Kidney (tissue), 14 donors: Measurements from ENCODE around the gene PIP5K1A. TPM values are rescaled to one million over a fixed set of nuclear protein-coding genes. Genes with fewer than 3 reads are reported as not detected.

ENCODE experiments used
- DNase-seq, 5 donors: peaks; one replicate each; pipeline ENCODE4 v3.0.0-alpha.2; 2013 to 2020
- FAIRE-seq: peaks from 2 replicates; lab custom pipeline; 2012; peaks lifted over from hg19 to GRCh38; lab: Jason Lieb, UNC
- H3K27ac ChIP-seq, 2 donors: one replicate each; pipeline ENCODE4 v1.7.0; 2013; ENCODE audit warnings: low read depth in 2 of 2, low read length in 2 of 2, inconsistent platforms in 1 of 2
- H3K27me3 ChIP-seq: one replicate; pipeline ENCODE4 v1.7.1; 2013; ENCODE audit warnings: low read length, inconsistent platforms; ENCODE audit not compliant: control insufficient read depth, insufficient read depth
- H3K36me3 ChIP-seq, 3 donors: one replicate each; pipeline versions ENCODE4 v1.7.0 to v1.7.1; 2013; ENCODE audit warnings: low read length in 3 of 3, control low read depth in 1 of 3, inconsistent platforms in 1 of 3; ENCODE audit not compliant: insufficient read depth in 3 of 3, control insufficient read depth in 2 of 3
- H3K4me1 ChIP-seq, 3 donors: one replicate each; pipeline versions ENCODE4 v1.7.0 to v1.7.1; 2013; ENCODE audit warnings: low read length in 3 of 3, inconsistent platforms in 1 of 3, low read depth in 1 of 3; ENCODE audit not compliant: control insufficient read depth in 2 of 3, insufficient read depth in 2 of 3
- H3K4me3 ChIP-seq, 3 donors: one replicate each; pipeline versions ENCODE4 v1.7.0 to v1.8.1; 2013; ENCODE audit warnings: low read length in 3 of 3, control low read depth in 1 of 3, inconsistent platforms in 1 of 3
- H3K9ac ChIP-seq, 3 donors: one replicate each; pipeline versions ENCODE4 v1.7.0 to v1.7.1; 2013; ENCODE audit warnings: low read length in 3 of 3, control low read depth in 1 of 3, inconsistent platforms in 1 of 3
- H3K9me3 ChIP-seq, 3 donors: one replicate each; pipeline versions ENCODE4 v1.7.0 to v1.7.1; 2013; ENCODE audit warnings: low read length in 3 of 3, control low read depth in 1 of 3, inconsistent platforms in 1 of 3; ENCODE audit not compliant: control insufficient read depth in 2 of 3, insufficient read depth in 1 of 3
- CTCF ChIP-seq: IDR thresholded peaks from 3 replicates; pipeline ENCODE4 v1.5.1; 2012; ENCODE audit warnings: mild to moderate bottlenecking, moderate library complexity, borderline replicate concordance; ENCODE audit not compliant: insufficient read depth; ENCODE audit errors: extremely low read depth
- intact Hi-C: fragments of 100-400 bp; cut with DNase I; formaldehyde crosslinking; loops from one replicate; pipeline ENCODE4 v1.11.1; 2022
- polyA plus RNA-seq: library from polyadenylated mRNA; stranded (reverse); fragments of 350-450 nt; fragmentation: Illumina TruSeq; extraction: RNeasy Lipid Tissue Mini Kit (QIAGEN cat#74804); gene quantifications from one replicate; pipeline ENCODE4 v1.2.3, GENCODE V29; 2014; ENCODE audit warnings: low read depth, low replicate concordance; ENCODE audit not compliant: insufficient read depth
- total RNA-seq: library from RNA; stranded (reverse); fragmentation: NEBNext Ultra II Directional; extraction: Animal tissue kit (Norgen Biotek cat#: 25700); gene quantifications from one replicate; pipeline ENCODE4 v1.2.1, GENCODE V29; 2021
- donor health status: control.
- donor health status: control.
- donor health status: control.
- donor health status: control.
- donor health status: control.
- donor health status: DM: yes; HTN: yes; CAD: no.
- donor health status: Normal renal cell carcinoma (clear cell type).

The PIP5K1A gene
- total and polyA plus RNA-seq, 2 donors from 2014 or later = 15.5 to 49.0 TPM

- peak within 1 kb of the TSS; percentile 86 to 98 (median 94) for H3K9ac ChIP-seq
- H3K4me1 ChIP-seq = peaks cover 0 to 15% (median 0%) of the 10 kb centered on the region in 3 donors
- DNase-seq (peak; percentile 100), FAIRE-seq (peak; percentile 97)
- H3K36me3 ChIP-seq = peaks cover 0 to 14% (median 2%) of the 10 kb centered on the region in 3 donors
- H3K27me3 ChIP-seq = no peaks in the 10 kb centered on the region
- TF ChIP-seq CTCF = no peak
- intact Hi-C loops = no loop called here
- H3K4me3 ChIP-seq = peak within 1 kb of the TSS; percentile 93 to 97 (median 96)
- no peaks in the 10 kb centered on the region for H3K9me3 ChIP-seq
- H3K27ac ChIP-seq = peak within 1 kb of the TSS; percentile 98 to 100
These were observed 83.9 kb downstream of the PIP5K1A start, which contains the start of gene ZNF687 for GRCh38 chr1:151281969-151282882. Gene ZNF687 (plus strand): TSS chr1:151282299. CDS start chr1:151286292, 3,993 bp downstream.

- peak overlapping the region; percentile 35 to 97 (median 79) for H3K4me3 ChIP-seq
- no peak for FAIRE-seq
- intact Hi-C loops = no loop called here
- no peaks in the 10 kb centered on the region for H3K27me3 ChIP-seq
- DNase-seq = peak; percentile 33 to 85 (median 66)
- TF ChIP-seq CTCF = no peak
- peaks cover 0 to 15% (median 0%) of the 10 kb centered on the region in 3 donors for H3K4me1 ChIP-seq
- H3K27ac ChIP-seq = peak overlapping the region; percentile 98 to 100
- peaks cover 0 to 23% (median 11%) of the 10 kb centered on the region in 3 donors for H3K36me3 ChIP-seq
- peak overlapping the region; percentile 27 to 98 (median 86) for H3K9ac ChIP-seq
- H3K9me3 ChIP-seq = no peaks in the 10 kb centered on the region
These were observed 84.8 kb downstream of the PIP5K1A start for GRCh38 chr1:151282883-151283725.

GRCh38 chr1:151284013-151284577 is 85.7 kb downstream of the PIP5K1A start:
- Histone ChIP-seq H3K4me1 (peaks cover 0 to 15% (median 0%) of the 10 kb centered on the region in 3 donors), H3K27me3 (no peaks in the 10 kb centered on the region), H3K36me3 (peaks cover 0 to 32% (median 18%) of the 10 kb centered on the region in 3 donors), H3K4me3 (peak overlapping the region in 1 of 3 donors; percentile 97), H3K9ac (peak overlapping the region in 1 of 3 donors; percentile 98), H3K9me3 (no peaks in the 10 kb centered on the region), H3K27ac (peak overlapping the region; percentile 48 to 100)
- FAIRE-seq (no peak), DNase-seq (no peak)
- TF ChIP-seq CTCF = no peak
- intact Hi-C loops = no loop called here
